CD4-positive, alpha-beta T cell treated with Interleukin-21 for 1 hour (primary cell): Measurements from ENCODE around the gene SFN.
A peak's percentile ranks its signal among the peaks of the same experiment; 100 is the strongest.
"Not testable (repeated sequence)": the region's sequence is repeated elsewhere in the genome, so short reads cannot be mapped to it uniquely, and the experiment has no call there.

ENCODE experiments used
- DNase-seq: peaks from one replicate; pipeline ENCODE4 v3.0.0-alpha.2; 2020

The SFN gene

DNA sequence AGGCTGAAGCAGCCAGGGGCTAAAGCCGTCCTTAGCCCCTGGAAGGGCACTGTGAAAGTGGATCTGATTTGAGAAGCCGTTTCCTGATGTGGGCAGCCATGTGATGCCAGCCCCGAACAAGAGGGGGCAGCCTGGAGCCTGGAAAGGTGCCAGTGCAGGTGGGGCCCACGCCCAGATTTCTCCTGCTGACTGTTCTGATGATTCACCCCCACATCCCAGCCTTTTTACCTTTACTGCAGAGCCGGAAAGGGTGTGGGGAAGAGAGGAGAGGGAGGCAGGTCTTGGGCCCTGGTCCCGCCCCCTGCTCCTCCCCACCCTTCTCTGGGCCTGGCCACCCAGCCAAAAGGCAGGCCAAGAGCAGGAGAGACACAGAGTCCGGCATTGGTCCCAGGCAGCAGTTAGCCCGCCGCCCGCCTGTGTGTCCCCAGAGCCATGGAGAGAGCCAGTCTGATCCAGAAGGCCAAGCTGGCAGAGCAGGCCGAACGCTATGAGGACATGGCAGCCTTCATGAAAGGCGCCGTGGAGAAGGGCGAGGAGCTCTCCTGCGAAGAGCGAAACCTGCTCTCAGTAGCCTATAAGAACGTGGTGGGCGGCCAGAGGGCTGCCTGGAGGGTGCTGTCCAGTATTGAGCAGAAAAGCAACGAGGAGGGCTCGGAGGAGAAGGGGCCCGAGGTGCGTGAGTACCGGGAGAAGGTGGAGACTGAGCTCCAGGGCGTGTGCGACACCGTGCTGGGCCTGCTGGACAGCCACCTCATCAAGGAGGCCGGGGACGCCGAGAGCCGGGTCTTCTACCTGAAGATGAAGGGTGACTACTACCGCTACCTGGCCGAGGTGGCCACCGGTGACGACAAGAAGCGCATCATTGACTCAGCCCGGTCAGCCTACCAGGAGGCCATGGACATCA is at the start of gene SFN:
SFN (plus strand) TSS at position 369 of the 904 bp plus-strand sequence; CDS start at position 433, 64 bp downstream.
- peak; percentile 60 for DNase-seq

DNA sequence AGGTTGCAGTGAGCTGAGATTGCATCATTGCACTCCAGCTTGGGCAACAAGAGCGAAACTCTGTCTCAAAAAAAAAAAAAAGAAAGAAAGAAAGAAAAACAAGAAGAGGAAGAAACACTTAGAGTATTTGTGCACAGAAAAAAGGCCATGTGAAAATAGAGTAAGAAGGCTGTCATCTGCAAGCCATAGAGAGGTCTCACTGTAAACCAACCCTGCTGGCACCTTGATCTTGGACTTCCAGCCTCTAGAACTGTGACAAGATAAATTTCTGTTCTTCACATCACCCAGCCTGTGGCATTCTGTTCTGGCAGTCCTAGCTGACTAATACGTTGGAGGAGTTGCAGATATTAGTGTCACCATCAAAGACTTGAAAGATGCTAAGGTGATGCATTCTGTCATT is 48.6 kb upstream of the SFN start:
- no peak for DNase-seq

DNA sequence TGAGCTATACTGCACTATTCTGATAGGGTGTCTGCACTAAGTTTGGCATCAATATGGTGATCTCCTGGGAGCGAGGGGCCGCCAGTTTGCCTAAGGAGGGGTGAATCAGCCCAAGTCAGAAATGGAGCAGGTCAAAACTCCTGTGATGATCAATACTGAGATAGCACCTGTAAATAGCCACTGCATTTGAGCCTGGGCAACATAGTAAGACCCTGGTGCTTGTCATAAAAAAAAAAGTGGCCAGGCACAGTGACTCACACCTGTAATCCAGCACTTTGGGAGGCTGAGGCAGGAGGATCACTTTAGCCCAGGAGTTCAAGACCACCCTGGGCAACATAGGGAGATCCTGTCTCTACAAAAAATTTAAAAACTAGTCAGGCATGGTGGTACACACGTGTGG is 48.1 kb upstream of the SFN start:
- no peak for DNase-seq

DNA sequence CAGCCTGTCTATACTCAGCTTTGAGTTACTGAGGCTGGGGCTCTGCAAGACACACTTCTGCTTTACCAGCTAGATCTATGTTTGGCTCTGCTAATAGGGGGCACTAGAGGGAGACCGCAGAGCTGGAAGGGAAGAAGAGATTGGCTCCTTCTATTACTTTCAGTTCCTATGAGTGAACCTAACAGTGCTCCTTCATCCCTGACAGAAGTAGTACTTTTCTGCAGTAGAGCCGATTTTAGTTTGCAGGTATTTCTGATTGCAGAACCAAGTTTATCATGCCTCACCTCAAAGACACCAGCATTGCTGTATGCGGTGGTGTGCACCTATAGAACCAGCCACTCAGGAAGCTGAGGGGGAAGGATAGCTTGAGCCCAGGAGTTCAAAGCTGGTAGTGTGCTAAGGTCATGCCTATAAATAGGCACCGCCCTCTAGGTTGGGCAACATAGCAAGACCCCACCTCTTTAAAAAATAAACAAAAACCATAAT is 42.1 kb upstream of the SFN start:
- DNase-seq, result peak; percentile 75

DNA sequence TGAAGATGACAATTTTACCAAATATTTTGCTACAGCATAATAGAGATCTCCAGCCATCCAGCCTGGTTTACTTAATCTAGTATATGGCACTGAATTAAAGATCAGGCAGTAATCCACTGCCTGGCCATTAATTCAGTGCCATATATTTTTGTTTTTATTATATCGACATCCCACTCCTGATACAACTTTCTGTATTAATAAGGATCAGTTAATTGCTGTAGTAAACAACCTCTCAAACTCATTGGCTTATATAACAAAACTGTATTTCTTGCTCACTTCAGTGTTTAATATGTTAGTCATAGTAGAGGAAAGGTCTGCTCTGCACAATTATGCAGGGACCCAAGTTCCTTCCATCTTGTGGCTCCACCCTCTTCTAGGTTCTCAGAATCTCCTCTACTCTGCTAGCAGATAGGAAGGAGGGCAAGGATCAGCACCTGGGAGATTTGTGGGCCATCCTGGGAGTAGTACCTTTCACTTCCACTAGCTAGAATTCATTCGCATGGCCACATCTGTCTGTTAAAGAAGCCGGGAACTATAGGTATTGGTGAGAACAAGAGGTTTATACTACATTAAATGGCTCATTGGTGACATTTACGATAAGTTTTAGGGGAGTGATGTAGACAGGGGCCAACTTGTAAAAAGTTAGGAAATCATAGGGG is 40.1 kb upstream of the SFN start:
- no peak for DNase-seq

DNA sequence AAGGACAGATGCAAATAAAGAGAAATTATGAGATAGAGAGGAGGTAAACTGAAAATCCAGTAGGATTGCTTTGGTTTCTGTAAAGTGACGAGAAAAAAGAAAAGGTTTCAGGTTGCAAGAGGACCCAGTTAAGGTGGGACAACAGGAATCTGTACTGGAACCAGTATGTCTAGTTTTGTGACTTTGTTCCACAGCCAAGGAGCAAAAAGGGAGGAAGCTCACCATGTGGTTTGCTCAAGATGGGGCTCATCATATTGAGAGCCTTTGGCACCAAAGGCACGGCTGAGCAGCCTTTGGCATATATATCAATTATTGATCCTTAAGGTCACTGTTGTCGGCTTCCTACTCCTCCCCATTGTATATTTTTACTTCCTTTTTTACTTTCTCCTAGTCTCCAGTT is 38.2 kb upstream of the SFN start:
- DNase-seq, result no peak

DNA sequence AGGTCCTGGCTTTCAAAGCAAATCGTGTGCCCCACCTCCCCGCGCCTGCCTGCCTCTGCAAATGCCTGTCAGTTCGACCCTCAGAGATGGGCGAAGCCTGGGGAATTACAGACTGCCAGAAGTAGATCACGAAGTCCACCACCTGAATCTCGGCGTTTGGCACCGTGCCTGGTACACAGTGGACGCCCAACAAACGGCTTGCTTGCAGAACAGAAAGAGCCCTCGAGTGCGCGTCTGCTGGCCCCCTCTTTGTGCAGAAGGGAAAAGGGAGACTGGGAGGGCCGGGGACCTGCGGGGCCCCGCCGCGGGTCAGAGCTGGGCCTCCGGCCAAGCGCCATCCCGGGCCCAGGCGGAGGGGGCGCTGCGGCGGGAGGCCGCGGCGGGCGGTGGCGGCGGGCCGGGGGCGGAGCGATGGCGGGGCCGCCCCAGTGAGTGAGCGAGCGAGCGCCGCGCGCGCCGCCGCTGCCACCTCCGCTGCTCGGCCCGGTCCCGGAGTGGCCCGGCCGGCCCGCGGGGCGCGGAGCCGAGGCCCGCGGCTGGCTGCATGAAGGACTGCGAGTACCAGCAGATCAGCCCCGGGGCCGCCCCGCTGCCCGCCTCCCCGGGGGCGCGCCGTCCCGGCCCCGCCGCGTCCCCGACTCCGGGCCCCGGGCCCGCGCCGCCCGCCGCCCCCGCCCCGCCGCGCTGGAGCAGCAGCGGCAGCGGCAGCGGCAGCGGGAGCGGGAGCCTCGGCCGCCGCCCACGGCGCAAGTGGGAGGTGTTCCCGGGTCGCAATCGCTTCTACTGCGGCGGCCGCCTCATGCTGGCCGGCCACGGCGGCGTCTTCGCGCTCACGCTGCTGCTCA is 36.5 kb upstream of the SFN start, which contains the start of gene ZDHHC18:
ZDHHC18 (plus strand) TSS at position 428 of the 845 bp plus-strand sequence; CDS start at position 545, 117 bp downstream.
- DNase-seq, result peak; percentile 76

DNA sequence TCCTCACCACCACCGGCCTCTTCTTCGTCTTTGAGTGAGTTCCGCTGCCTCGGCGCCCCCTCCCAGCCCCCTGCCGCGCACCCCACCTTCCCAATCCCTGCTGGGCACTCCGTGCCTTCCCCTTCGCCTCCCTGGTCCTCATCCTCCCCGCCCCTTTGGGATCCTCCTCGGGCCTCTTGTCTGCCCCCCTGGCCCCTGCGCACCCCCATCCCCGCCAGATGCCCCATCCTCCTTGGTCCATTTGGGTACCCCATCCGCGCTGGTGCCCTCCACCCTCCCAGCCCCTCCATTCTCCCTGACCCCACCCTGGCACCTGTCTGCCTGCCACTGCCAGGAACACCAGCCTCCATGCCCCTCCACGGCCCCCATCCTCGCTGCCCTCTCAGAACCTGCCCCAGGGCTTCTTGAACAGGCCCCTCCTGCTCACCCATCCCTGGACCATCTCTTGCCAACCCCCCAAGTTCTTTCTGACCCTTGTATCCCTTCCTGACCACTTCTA is 35.8 kb upstream of the SFN start:
- no peak for DNase-seq

DNA sequence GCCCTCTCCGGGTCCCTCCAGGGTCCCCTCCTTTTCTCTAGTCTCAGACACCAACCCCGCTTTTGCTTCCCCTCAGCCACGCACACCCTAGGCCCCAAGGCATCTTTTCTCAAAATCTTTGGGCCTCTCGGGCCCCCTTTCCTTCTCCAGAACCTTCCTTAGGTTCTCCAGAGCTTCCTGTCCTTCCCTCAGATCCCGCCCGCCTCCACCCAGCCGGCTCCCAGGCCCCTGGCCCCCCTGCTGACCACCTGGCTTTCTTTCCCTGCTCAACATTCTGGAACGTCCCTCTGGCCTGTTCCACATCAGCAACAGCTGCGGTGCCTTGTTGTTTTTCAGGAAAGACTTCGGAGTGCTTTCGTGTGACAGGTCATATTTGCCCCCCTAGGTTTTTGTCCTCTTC is 35.3 kb upstream of the SFN start:
- no peak for DNase-seq

DNA sequence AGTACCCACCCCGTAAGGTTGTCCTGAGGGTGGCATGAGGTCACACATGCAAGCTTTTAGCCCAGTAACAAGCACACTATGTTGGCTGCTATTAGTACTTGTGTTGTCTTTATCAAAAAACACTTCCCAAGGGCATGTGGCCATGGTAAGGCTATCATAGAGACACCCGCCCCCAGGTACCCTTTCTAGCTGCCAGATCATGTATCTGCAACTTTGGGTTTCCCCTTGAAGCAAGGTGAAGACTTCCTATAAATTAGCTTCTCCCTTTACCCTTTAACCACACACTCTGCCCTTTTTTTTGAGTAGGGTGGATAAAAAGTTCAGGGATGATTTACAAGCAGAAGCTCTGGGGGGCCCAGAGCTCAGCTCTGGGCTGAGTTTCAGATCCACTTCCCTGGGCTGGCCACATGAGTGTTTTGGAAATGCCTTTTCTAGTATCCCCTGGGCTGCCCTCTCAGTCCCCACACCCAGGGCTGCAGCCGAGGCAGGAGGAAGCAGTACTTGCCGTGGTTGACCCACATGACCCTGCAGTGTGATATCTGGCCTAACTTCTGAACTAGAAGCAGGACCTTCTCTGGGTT is 34.4 kb upstream of the SFN start:
- DNase-seq, result peak; percentile 69

DNA sequence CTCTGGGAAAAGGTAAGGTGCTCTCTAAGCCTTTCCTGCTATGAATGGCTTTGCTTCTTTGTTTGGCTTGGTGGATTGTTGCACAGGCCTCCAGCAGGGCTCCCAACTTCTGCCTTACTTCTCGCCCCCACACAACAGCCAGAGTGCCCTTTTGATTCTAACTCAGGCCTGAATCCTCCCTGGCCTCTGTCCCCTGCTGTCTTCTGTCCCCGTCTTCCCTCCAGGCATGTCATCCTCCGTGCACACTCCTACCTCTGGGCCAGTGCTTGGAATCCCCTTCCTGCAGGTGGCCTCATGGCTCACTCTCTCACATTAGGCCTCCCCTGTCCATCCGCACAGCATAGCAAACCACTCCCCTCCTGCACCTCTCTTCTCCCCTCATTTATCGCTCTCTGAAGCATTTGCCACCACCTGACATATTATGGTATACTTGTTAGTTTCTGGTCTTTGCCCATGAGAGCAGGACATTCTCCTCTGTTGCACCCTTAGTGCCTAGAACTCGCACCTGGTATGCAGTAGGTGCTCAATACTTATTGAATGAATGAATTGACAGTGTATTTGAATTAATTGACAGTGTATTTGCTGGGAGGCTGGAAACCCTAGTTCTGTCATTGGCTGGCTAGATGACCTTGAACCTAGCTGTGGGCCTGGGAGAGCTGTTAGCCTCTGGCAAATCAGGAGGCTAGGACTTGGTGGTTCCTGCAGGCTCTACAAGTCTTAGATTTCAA is 33.6 kb upstream of the SFN start:
- DNase-seq, result no peak

DNA sequence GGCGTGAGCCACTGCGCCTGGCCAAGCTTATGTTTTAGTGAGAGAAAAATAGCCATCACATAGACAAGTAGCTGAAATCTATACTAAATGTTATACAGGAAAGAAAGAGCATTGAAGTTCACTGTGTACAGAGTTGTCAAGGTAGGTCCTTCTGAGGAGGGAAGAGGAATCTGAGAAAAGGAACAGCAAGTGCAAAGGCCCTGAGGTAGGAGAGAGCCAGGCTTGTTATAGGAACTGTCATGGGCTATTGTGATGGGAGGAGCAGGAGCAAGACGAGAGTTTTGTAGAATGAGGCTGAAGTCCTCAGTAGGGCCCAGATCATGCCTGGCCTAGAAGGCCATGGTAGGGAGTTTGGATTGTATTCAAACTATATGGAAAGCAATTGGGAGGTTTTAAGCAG is 31.9 kb upstream of the SFN start:
- no peak for DNase-seq

DNA sequence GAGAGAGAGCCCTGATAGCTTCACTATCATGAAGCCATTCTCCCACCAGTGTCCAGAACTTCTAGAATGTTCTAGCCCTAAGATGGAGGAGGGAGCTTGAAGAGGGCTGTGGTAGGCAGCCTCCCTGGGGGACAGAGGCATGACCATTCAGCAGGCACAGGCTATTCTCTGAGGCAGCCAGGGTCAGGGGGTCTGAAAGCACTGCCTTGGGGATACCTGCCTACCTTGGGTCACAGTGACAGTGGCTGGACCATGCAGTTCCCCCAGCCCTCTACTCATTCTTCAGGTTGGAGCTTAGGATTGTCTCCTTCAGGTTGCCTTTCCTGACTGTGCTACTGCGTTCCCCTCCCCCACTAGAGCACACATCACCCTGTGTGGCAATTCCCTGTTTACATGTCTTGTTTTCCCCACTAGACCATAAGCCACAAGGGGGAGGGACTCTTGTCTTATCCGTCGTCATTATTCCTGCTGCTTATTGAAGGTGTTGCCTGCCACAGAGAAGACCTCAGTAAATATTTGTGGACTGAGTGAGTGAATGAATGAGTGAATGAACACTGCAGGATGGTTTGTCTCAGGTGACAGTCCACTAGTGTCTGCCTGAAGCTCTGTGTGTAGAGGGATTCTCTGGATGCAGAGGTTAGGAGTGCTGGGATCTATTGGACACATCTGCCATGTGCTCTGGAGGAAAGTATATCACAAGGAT is 31.3 kb upstream of the SFN start:
- DNase-seq, result peak; percentile 67

DNA sequence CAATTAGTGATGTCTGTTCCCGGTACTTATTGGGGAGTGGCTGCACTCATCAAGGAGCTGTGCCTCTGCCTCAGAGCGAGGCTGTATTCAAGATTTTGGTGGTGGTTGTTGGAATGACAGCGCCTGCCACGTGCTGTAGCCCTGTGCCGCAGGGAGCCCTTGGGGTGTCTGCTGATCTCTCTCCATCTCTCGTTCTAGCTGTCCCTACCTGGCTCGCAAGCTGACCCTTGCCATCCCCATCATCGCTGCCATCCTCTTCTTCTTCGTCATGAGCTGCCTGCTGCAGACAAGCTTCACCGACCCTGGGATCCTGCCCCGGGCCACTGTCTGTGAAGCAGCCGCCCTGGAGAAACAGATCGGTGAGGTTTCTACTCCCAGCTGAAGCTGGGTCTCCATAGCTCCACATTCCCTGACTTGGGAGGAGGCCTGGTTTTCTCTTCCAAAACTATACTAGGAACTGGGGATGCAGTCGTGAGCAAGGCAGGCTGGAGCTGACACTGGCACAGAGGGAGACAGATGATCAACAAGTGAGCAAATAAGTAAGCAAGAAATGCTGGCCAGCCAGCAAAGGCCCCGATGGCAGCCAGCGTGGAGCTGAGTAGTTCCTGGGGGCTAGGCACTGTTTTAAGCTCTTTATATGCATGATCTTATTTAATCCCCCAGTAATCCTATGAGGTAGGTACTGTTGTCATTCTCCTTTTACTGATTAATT is 30.5 kb upstream of the SFN start:
- peak; percentile 20 for DNase-seq

DNA sequence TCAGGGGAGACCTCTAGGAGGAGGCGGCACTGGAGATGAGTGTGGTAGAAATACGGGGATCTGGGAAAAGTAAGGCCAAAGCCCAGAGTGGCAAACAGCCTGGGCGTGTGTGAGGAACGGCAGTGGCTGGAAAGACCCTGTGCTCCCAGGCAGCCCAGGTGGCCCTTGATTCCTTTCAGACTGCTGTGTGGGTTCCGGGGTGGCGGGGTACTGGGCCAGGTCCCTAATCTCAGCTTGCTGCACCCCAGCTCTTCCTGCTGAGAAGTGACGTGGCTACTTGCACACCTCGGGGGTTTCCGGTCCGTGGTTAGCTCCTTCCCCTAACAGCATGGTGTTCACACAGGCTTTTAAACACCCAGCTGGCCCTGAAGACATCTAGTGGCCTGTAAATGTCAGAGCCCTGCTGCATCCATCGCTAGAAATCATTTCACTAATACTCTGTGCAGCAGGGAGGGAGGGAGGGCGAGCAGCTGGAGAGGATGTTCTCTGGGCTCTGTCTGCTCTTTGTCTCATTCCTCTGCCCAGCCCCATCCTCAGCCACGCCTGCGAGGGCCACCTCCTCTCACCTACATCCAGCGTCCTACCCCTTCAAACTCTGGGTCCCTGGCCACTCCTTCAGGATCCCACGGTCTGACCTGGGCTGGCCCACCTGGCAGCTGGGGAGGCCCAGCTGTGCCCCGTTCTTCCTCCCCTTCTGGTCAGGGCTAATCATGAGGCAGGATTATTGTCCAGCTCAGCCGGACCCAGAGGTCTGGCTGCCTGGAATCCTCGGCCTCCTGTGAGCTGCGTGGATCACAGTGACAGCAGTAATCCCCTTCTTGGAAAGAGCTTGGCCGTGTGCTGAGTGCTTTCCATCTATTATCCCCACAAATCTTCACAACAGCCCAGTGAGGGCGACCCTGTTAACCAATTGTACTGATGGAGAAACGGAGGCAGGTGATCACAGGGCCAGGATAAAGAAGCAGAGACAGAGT is 29.2 kb upstream of the SFN start:
- peak; percentile 96 for DNase-seq

DNA sequence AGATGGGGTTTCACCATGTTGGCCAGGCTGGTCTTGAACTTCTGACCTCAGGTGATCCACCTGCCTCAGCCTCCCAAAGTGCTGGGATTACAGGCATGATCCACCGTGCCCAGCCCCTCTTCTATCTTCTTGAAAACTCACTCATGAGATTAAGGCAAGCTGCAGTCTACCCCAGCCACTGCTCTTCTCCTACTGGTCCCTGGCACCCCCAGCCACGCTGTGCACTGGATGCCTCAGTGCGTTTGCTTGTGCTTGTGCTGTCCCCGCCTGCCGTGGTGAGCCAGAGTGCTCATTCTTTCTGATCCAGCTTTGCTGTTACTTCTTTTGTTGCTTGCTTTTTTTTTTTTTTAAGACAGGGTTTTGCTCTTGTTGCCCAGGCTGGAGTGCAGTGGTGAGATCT is 25.3 kb upstream of the SFN start:
- DNase-seq, result not testable (repeated sequence)

DNA sequence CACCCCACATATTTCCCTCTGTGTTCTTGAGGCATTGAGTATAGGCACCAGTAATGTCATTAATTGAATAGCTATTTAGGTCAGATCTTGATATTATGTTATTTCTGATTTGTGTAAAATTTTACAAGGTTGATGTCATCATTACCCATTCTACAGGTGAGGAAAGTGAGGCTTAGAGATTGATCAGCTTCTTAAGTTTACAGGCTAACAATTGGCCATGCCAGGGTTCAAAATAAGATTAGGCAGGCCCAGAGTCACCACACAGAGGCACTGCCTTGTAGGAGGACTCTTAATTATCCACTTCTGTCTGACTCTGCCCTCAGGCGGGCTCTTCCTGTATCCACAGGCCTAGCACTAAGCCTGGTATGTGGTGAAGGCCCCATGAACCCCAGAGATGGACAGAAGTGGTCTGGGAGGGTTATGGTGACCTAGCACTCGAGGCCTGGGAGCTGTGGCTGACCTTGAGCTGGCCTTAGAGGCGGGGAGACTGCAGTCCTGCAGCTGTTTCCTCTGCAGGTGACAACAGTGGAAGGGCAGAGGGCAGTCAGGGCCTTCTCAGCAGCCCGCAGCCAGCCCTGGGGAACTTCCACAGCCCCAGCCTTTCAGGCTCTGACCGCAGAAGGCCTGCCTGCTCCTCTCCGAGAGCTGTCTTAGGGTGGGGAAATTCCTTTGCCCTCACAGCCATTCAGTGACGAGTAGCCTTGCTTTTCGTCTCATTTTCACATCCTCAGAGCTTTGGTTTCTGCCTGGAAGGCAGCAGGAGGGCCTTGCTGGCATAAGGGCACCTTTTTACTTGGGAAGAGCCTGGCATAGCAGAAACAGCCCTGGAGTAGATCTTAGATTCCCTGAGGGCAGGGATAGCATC is 24.2 kb upstream of the SFN start:
- DNase-seq, result peak; percentile 82

DNA sequence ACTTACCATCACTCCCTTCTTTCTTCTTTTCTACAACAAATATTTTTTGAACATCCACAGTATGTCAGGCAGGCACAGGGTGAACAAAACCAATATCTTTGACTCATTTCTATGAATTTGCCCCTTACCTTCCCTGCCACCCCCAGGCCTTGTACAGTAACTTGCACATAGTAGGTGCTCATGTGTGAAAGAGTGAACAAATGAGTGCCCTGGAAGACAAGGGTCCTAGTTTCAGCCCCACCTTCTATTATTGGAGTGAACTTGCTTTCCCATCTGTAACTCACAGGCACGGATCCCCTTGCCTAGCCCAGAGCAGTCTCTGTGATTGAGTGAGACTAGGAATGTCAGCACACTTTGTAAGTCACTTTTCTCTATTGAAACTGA is 23.6 kb upstream of the SFN start:
- no peak for DNase-seq
